ENCODE data around the gene AGBL1.

DNA sequence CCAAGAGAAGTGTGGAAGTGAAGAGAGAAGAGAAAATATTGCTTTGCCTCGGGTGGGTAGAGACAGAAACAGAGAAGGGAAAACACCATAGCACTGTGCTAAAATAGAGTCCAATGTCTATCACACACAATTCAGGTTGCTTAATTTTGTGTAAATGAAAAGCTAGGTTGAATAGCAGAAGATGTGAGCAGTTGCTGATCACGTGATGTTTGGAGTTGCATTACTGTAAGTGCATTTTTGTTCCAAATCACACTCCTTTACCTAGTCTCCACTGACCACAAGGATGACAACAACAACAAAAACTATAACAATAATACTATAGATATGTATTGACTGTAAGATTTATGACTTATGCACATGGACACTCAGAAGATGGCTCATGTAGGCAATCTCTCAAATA is 683.2 kb downstream of the AGBL1 start:
- TF ChIP-seq, protein P1, sequence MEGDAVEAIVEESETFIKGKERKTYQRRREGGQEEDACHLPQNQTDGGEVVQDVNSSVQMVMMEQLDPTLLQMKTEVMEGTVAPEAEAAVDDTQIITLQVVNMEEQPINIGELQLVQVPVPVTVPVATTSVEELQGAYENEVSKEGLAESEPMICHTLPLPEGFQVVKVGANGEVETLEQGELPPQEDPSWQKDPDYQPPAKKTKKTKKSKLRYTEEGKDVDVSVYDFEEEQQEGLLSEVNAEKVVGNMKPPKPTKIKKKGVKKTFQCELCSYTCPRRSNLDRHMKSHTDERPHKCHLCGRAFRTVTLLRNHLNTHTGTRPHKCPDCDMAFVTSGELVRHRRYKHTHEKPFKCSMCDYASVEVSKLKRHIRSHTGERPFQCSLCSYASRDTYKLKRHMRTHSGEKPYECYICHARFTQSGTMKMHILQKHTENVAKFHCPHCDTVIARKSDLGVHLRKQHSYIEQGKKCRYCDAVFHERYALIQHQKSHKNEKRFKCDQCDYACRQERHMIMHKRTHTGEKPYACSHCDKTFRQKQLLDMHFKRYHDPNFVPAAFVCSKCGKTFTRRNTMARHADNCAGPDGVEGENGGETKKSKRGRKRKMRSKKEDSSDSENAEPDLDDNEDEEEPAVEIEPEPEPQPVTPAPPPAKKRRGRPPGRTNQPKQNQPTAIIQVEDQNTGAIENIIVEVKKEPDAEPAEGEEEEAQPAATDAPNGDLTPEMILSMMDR (IDR thresholded peaks at IDR 0.05): no peak
- no peak for TF ChIP-seq POLR2A (IDR thresholded peaks at IDR 0.05)

Data from heart left ventricle (tissue), 13 donors.